ENCODE results near the gene PCDHGA4.

DNA sequence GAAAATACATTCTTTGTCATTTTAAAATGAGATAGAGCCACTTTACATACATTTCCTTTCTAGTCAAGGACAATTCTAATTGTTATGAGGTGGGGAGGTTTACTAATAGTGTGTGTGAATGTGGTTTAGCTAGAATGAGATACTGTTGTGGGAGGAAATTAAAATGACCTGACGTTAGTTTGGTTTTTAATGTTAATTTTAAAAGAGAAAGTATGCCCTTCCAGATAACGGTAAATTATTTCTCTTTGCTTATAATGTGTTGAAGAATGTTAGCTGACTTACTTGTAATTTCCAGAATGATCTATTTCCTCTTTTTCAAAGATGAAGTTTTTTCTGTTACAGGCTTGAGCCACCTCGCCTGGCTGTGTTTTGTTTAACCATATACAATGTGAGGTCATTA, 32.6 kb upstream of the PCDHGA4 start:
- no peak for TF ChIP-seq NPAS2 (CRISPR knock-in tag; IDR thresholded peaks at IDR 0.05; ENCODE audit: borderline replicate concordance)
- no peak for TF ChIP-seq RCOR1 (IDR thresholded peaks at IDR 0.05; ENCODE audit: low read depth, low read length)
- TF ChIP-seq EHMT2 (IDR thresholded peaks at IDR 0.05; ENCODE audit: low read depth) = no peak
- TF ChIP-seq, protein P1, sequence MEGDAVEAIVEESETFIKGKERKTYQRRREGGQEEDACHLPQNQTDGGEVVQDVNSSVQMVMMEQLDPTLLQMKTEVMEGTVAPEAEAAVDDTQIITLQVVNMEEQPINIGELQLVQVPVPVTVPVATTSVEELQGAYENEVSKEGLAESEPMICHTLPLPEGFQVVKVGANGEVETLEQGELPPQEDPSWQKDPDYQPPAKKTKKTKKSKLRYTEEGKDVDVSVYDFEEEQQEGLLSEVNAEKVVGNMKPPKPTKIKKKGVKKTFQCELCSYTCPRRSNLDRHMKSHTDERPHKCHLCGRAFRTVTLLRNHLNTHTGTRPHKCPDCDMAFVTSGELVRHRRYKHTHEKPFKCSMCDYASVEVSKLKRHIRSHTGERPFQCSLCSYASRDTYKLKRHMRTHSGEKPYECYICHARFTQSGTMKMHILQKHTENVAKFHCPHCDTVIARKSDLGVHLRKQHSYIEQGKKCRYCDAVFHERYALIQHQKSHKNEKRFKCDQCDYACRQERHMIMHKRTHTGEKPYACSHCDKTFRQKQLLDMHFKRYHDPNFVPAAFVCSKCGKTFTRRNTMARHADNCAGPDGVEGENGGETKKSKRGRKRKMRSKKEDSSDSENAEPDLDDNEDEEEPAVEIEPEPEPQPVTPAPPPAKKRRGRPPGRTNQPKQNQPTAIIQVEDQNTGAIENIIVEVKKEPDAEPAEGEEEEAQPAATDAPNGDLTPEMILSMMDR (IDR thresholded peaks at IDR 0.05) = no peak
- TF ChIP-seq RAD21 (conservative IDR thresholded peaks at IDR 0.05 in 1 of 2, IDR thresholded peaks at IDR 0.05 in 1 of 2) = no peak
- no peak for TF ChIP-seq POLR2A (IDR thresholded peaks at IDR 0.05; ENCODE audit: low read length)
- TF ChIP-seq, protein P2, sequence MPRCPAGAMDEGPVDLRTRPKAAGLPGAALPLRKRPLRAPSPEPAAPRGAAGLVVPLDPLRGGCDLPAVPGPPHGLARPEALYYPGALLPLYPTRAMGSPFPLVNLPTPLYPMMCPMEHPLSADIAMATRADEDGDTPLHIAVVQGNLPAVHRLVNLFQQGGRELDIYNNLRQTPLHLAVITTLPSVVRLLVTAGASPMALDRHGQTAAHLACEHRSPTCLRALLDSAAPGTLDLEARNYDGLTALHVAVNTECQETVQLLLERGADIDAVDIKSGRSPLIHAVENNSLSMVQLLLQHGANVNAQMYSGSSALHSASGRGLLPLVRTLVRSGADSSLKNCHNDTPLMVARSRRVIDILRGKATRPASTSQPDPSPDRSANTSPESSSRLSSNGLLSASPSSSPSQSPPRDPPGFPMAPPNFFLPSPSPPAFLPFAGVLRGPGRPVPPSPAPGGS (IDR thresholded peaks at IDR 0.05) = no peak
